GM13976 (cell line): ENCODE measurements around the gene ETV3L.

Experiments
- DNase-seq: peaks from one replicate; pipeline ENCODE4 v3.0.0; 2012; ENCODE audit warnings: low spot score
- CTCF ChIP-seq: IDR thresholded peaks from 2 replicates; pipeline ENCODE4 v1.5.1; 2012; ENCODE audit warnings: borderline replicate concordance, mild to moderate bottlenecking; ENCODE audit not compliant: insufficient read depth; ENCODE audit errors: extremely low read depth, missing control alignments, control extremely low read depth
- in situ Hi-C: fragments of 300-500 bp; cut with MboI; formaldehyde crosslinking; loops from one replicate; pipeline ENCODE4 v1.12.0; 2022; ENCODE audit warnings: low sequenced_read_pairs, mixed read lengths, inconsistent platforms; ENCODE audit not compliant: unreplicated experiment

ETV3L gene

GRCh38 chr1:157138220-157139051, 38.8 kb upstream of the ETV3L start, which contains the start of gene ETV3:
TSS of gene ETV3 (minus strand) at chr1:157138395. CDS start at chr1:157136352, 2,043 bp downstream.
- peak; percentile 95 for DNase-seq
- TF ChIP-seq CTCF = no peak
- in situ Hi-C loops = no loop called here

- peak; percentile 39 for DNase-seq
- in situ Hi-C loops = no loop called here
- TF ChIP-seq CTCF = no peak
Observed at GRCh38 chr1:157137408-157138219, 38.0 kb upstream of the ETV3L start.

- DNase-seq = no peak
Observed at GRCh38 chr1:157137046-157137407, 37.4 kb upstream of the ETV3L start.

GRCh38 chr1:157136133-157136532, 36.5 kb upstream of the ETV3L start:
- in situ Hi-C loops = no loop called here
- no peak for TF ChIP-seq CTCF
- DNase-seq = no peak

More at GRCh38 chr1:157137046-157137407, 37.4 kb upstream of the ETV3L start:
- TF ChIP-seq CTCF = no peak
- in situ Hi-C loops = no loop called here

GRCh38 chr1:157135646-157136045, 36.0 kb upstream of the ETV3L start:
- in situ Hi-C loops = no loop called here
- TF ChIP-seq CTCF = no peak

GRCh38 chr1:157135070-157135469, 35.5 kb upstream of the ETV3L start:
- no peak for TF ChIP-seq CTCF
- DNase-seq = no peak
- in situ Hi-C loops = no loop called here

More at GRCh38 chr1:157135646-157136045, 36.0 kb upstream of the ETV3L start:
- DNase-seq = no peak
